HUDEP-2 (cell line): Measurements from ENCODE around the gene RAD51B.
A peak's percentile ranks its signal among the peaks of the same experiment; 100 is the strongest.
"Not testable (repeated sequence)": the region's sequence is repeated elsewhere in the genome, so short reads cannot be mapped to it uniquely, and the experiment has no call there.

Source experiments
- DNase-seq, 76 experiments: peaks; one replicate each; lab custom pipeline; 2025; ENCODE audit not compliant: unreplicated experiment in 76 of 76; lab: John Stamatoyannopoulos, UW

The RAD51B gene

DNA sequence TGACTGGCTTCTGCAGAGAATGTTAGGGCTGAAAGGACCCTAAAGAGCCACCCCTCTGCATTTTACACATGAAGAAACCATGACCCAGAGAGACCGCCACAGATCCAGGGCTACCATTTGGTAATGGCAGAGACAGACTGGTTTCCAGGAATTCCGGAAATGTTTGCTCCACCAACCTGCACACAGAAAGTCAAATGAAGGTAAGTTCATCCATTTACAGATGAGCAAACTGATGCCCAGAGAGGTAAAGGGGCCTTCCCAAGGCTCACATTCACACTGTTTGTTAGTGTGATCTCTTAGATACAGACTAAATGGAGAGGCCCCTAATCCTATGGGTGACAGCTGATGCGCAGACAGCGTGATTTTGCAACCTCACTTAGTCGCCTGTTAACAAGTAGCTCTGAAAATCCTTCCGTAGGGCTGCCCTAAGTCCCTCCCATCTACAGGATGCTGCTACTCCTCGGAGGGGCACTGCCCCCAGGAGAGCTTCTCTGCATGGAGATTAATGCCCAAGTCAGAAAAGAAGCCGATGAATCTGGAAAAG is 939.5 kb downstream of the RAD51B start:
- DNase-seq = no peak

- DNase-seq = no peak
Measured at GRCh38 chr14:68759937-68760336, 940.4 kb downstream of the RAD51B start.

- DNase-seq = no peak
Measured at GRCh38 chr14:68760761-68761160, 941.2 kb downstream of the RAD51B start.

GRCh38 chr14:68761391-68761790 is 941.8 kb downstream of the RAD51B start:
- DNase-seq = no peak

DNA sequence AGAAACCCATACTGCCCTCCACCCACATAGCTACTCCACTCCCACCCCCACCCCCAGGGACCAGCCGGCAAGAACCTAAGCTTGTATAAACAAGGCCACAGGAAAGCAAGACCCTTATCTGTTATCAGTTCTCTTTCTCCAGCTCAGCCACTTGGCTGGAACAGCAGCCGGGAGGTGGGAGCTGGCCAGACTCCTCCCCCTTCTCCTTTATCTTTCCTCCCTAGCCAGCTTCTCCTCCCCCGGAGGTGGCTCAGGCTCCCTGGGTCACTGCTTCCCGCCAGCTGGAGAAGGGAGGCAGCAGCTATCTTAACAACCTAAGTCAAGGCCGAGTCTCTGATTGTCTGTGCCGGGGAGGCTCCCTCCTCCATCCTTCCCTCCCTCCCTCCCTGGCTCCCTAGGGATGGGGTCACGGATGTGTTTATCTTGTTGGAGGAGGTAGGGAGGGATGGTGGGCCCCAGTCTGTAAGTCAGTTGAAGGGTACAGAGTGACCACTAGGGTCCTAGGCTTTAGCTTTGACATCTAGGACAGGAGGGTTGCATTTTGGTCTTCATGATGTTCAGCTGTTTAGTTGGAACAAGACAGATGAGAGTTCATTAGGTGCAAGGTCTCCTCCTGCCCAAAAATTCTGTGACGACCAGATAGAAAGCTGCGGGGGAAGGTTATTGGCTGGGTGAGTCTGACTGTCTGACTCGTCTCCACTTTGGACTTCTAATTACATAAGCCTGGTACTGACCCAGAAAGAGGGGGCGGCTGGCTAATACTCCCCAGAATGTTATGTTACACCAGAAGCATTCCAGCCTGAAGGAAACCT is 943.6 kb downstream of the RAD51B start:
- peak in 69 of 76 experiments; percentile 9 to 79 (median 47) for DNase-seq

- not testable (repeated sequence) for DNase-seq
Measured at GRCh38 chr14:68763843-68764242, 944.3 kb downstream of the RAD51B start.

- DNase-seq = no peak
Measured at GRCh38 chr14:68766299-68767247, 947.0 kb downstream of the RAD51B start.

DNA sequence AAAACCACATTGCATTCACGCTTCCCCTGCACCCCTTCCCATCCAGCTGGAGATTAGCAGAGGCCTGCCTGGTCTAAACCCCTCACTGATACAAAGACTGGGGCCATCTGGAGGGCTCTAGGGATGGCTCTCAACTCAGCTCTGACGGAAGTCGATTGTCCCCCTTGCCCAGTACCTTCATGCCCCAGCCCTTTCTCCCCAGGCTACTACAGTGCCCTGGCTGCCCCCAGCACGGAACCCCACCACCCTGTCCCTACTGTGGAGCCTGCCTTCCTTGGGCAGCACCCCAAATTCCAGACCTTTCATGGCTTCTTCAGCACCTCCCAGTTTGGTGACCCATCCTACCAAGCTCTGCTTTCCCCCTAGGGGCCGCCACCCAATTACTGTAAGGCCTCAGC is 947.7 kb downstream of the RAD51B start:
- DNase-seq = no peak

GRCh38 chr14:68768316-68768715 is 948.7 kb downstream of the RAD51B start:
- DNase-seq = no peak

DNA sequence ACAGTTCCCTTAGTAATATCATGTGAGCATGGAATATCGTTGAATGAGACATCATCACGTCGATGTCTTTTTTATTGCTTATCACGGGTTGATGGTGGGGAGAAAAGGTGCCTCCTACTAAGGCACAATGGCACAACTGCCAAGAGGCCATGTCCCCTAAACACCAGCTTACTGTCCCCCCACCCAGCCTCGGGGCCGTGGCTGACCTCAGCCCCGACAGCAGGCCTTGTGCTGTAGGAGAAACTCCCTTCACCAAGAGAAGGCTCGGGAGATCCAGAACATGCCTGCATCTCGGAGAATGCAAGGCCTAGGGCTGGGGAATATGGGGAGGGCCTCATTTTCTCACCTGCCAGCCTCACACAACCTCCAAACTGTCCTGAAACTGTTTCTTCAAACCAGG is 950.5 kb downstream of the RAD51B start:
- DNase-seq = no peak

GRCh38 chr14:68770553-68771286 is 951.1 kb downstream of the RAD51B start:
- DNase-seq = no peak

DNA sequence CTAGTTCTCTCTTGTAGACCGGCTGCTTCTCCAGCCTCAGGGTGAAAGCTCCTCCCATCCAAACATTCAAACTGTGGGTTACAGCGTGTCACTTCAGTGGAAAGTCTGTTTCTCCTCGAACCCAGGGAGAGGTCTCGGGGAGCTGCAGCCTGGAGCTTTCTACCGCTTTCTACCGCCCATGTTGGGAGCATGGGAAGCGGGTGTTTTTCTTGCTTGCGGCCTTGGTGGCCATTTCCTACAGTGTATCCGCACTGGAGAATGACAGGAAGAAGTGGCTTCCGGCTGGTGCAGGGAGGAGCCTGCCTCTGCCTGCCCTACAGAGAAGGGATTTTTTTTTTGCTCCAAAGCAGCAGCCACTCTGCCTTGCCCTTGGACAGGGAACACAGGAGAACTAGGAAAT is 952.1 kb downstream of the RAD51B start:
- no peak for DNase-seq

DNA sequence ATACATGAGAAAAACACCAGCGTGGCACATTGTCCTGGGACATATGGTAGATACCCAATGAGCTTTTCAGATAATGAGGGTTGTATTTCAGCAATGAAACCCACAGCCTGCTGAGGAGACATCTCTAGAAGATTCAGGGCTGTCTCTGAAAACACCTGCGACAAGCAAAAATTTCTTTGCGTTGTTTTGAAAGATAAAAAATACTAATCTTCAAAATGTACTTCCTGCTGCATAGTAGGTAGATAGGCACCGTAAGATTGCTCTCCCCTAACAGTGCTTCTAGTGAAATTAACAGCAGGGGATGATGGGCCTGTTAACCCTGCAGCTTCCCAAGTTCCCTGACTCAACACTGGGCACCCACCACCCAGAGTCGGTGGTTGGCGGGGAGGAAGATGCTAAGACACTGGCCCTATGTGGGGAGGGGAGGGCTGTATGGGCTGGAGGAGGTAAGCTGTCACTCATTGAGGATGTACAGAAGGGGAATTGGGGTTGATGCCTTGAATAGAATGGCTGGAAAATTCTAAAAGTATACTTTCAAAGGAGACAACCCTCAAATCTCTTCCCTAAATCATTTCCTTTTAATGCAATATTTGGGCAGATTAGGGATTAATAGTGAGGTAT is 953.3 kb downstream of the RAD51B start:
- DNase-seq = no peak

GRCh38 chr14:68774771-68775613 is 955.4 kb downstream of the RAD51B start:
- no peak for DNase-seq

DNA sequence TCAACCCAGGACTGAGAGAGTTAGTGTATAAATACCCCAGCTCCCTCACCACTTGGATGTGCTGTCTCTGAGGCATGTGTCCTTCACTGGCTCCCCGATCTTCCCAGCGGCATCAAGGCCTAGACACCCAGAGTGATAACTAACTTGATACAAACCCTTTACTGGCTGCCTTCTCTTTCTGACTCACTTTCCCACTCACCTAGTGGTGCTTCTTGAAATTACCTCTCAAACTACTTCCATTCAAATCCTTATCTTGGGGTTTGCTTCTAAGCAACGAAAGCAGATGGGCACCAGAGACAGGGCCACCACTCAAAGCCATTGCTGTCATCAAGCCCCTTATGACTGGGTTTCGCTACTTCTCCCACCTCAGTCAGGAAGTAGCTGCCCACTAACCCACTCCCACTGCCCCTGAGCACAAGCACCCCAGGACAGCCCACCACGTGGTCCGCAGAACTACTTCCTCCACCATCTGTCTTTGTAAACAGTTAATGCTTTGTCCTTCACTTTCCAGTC is 956.1 kb downstream of the RAD51B start:
- peak in 4 of 76 experiments; percentile 7 to 33 (median 18) for DNase-seq

DNA sequence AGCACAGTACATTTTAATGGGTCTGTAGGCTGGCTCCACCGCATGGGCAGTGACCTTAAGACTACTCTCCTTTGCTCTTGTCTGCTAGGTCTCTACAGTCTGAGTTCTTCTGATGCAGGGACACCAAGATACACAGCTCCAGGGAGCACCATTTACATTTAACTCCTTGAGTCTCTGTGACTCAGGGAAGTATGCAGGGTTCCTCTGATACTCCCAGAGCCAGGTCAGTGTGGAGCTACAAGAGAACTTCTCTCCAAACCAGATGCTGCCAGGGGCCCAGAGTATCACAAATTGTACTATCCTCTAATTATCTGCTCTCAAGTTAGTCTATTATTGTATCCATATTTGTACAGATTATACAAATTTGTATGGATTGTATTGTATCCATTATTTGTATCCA is 958.1 kb downstream of the RAD51B start:
- DNase-seq = no peak
